ENCODE results near the gene PRSS1. TPM values are rescaled to one million over a fixed set of nuclear protein-coding genes. Genes with fewer than 3 reads are reported as not detected.
A peak's percentile ranks its signal among the peaks of the same experiment; 100 is the strongest.

The PRSS1 gene
- total RNA-seq, 1 donor = not detected

GRCh38 chr7:142716596-142716995, 32.7 kb upstream of the PRSS1 start:
- no peaks in the 10 kb centered on the region for H3K79me2 ChIP-seq (ENCODE audit: insufficient read depth, low read length)
- H4K20me1 ChIP-seq (ENCODE audit: insufficient read depth, low read length) = no peaks in the 10 kb centered on the region
- H3K27me3 ChIP-seq (ENCODE audit: insufficient read depth, low read length) = peaks cover 10% of the 10 kb centered on the region
- H2AFZ ChIP-seq (ENCODE audit: low read length) = no peak overlapping the region
- no peak for DNase-seq (ENCODE audit: insufficient read length, low spot score, missing footprints)
- no peak overlapping the region for H3K27ac ChIP-seq (ENCODE audit: low read depth, low read length)
- H3K4me2 ChIP-seq (ENCODE audit: insufficient read depth, low read length) = no peak overlapping the region
- H3K4me3 ChIP-seq (ENCODE audit: insufficient read depth, low read length) = no peak overlapping the region
- no peaks in the 10 kb centered on the region for H3K4me1 ChIP-seq (ENCODE audit: insufficient read depth, low read length)
- TF ChIP-seq CTCF (IDR thresholded peaks at IDR 0.05; ENCODE audit: extremely low read depth, low read depth, low read length) = no peak
- H3K36me3 ChIP-seq (ENCODE audit: insufficient read depth, low read length) = no peaks in the 10 kb centered on the region
- no peaks in the 10 kb centered on the region for H3K9me3 ChIP-seq (ENCODE audit: low read depth, low read length)

- TF ChIP-seq CTCF (IDR thresholded peaks at IDR 0.05; ENCODE audit: extremely low read depth, low read depth, low read length) = no peak
- no peaks in the 10 kb centered on the region for H3K79me2 ChIP-seq (ENCODE audit: insufficient read depth, low read length)
Measured at GRCh38 chr7:142717453-142717852, 31.8 kb upstream of the PRSS1 start.

GRCh38 chr7:142718313-142718712, 31.0 kb upstream of the PRSS1 start:
- H4K20me1 ChIP-seq (ENCODE audit: insufficient read depth, low read length) = no peaks in the 10 kb centered on the region
- H3K27me3 ChIP-seq (ENCODE audit: insufficient read depth, low read length) = peaks cover 16% of the 10 kb centered on the region
- H3K36me3 ChIP-seq (ENCODE audit: insufficient read depth, low read length) = no peaks in the 10 kb centered on the region
- H3K4me3 ChIP-seq (ENCODE audit: insufficient read depth, low read length) = no peak overlapping the region
- no peak for DNase-seq (ENCODE audit: insufficient read length, low spot score, missing footprints)
- H3K27ac ChIP-seq (ENCODE audit: low read depth, low read length) = no peak overlapping the region
- no peak overlapping the region for H2AFZ ChIP-seq (ENCODE audit: low read length)
- H3K4me1 ChIP-seq (ENCODE audit: insufficient read depth, low read length) = no peaks in the 10 kb centered on the region
- no peaks in the 10 kb centered on the region for H3K9me3 ChIP-seq (ENCODE audit: low read depth, low read length)
- TF ChIP-seq CTCF (IDR thresholded peaks at IDR 0.05; ENCODE audit: extremely low read depth, low read depth, low read length) = no peak
- H3K4me2 ChIP-seq (ENCODE audit: insufficient read depth, low read length) = no peak overlapping the region
- H3K79me2 ChIP-seq (ENCODE audit: insufficient read depth, low read length) = no peaks in the 10 kb centered on the region

More at GRCh38 chr7:142717453-142717852, 31.8 kb upstream of the PRSS1 start:
- Histone ChIP-seq H3K4me1 (ENCODE audit: insufficient read depth, low read length) (no peaks in the 10 kb centered on the region), H3K27ac (ENCODE audit: low read depth, low read length) (no peak overlapping the region), H3K27me3 (ENCODE audit: insufficient read depth, low read length) (peaks cover 16% of the 10 kb centered on the region), H3K4me3 (ENCODE audit: insufficient read depth, low read length) (no peak overlapping the region), H4K20me1 (ENCODE audit: insufficient read depth, low read length) (no peaks in the 10 kb centered on the region), H2AFZ (ENCODE audit: low read length) (no peak overlapping the region), H3K36me3 (ENCODE audit: insufficient read depth, low read length) (no peaks in the 10 kb centered on the region), H3K9me3 (ENCODE audit: low read depth, low read length) (no peaks in the 10 kb centered on the region), H3K4me2 (ENCODE audit: insufficient read depth, low read length) (no peak overlapping the region)
- no peak for DNase-seq (ENCODE audit: insufficient read length, low spot score, missing footprints)

GRCh38 chr7:142720172-142720773, 29.0 kb upstream of the PRSS1 start:
- TF ChIP-seq CTCF (IDR thresholded peaks at IDR 0.05; ENCODE audit: extremely low read depth, low read depth, low read length) = no peak
- Histone ChIP-seq H2AFZ (ENCODE audit: low read length) (no peak overlapping the region), H3K4me3 (ENCODE audit: insufficient read depth, low read length) (no peak overlapping the region), H3K4me1 (ENCODE audit: insufficient read depth, low read length) (no peaks in the 10 kb centered on the region), H4K20me1 (ENCODE audit: insufficient read depth, low read length) (no peaks in the 10 kb centered on the region), H3K27me3 (ENCODE audit: insufficient read depth, low read length) (peaks cover 11% of the 10 kb centered on the region), H3K9me3 (ENCODE audit: low read depth, low read length) (no peaks in the 10 kb centered on the region), H3K27ac (ENCODE audit: low read depth, low read length) (no peak overlapping the region), H3K4me2 (ENCODE audit: insufficient read depth, low read length) (no peak overlapping the region), H3K79me2 (ENCODE audit: insufficient read depth, low read length) (no peaks in the 10 kb centered on the region), H3K36me3 (ENCODE audit: insufficient read depth, low read length) (no peaks in the 10 kb centered on the region)
- DNase-seq (ENCODE audit: insufficient read length, low spot score, missing footprints) = peak; percentile 42

Measured in osteoblast (primary cell).